Tibial artery (tissue), 4 donors: ENCODE measurements around the gene IYD.
A peak's percentile ranks its signal among the peaks of the same experiment; 100 is the strongest.

Source experiments
- DNase-seq, 2 donors: peaks; one replicate each; pipeline ENCODE4 v3.0.0-alpha.2; 2019
- H3K27ac ChIP-seq, 2 donors: fragments of 200-600 bp; sonication (generic) in 1 of 2; 1 replicate in 1 of 2; 2 replicates in 1 of 2; pipeline ENCODE4 v1.5.1; 2018 to 2019; ENCODE audit warnings: mild to moderate bottlenecking in 1 of 2
- H3K27me3 ChIP-seq, 2 donors: fragments of 200-600 bp; sonication (generic) in 1 of 2; one replicate each; pipeline versions ENCODE4 v1.5.1 to v1.6.0; 2016 to 2019
- H3K36me3 ChIP-seq, 3 donors: fragments of 200-600 bp; sonication (generic) in 2 of 3; one replicate each; pipeline ENCODE4 v1.5.1; 2016 to 2019; ENCODE audit warnings: mild to moderate bottlenecking in 2 of 3
- H3K4me1 ChIP-seq, 4 donors: fragments of 200-600 bp; sonication (generic) in 2 of 4; 1 replicate in 3 of 4; 2 replicates in 1 of 4; pipeline ENCODE4 v1.5.1; 2016 to 2019
- H3K4me3 ChIP-seq, 2 donors: fragments of 200-600 bp; sonication (generic) in 1 of 2; 1 replicate in 1 of 2; 2 replicates in 1 of 2; pipeline ENCODE4 v1.5.1; 2018 to 2019; ENCODE audit warnings: mild to moderate bottlenecking in 2 of 2
- H3K9me3 ChIP-seq, 3 donors: fragments of 200-600 bp; sonication (generic) in 1 of 3; one replicate each; pipeline ENCODE4 v1.5.1; 2016 to 2019
- intact Hi-C: fragments of 100-400 bp; cut with DNase I; formaldehyde crosslinking; loops from one replicate; pipeline ENCODE4 v1.15.0; 2023; ENCODE audit warnings: low total_unique reads
- TF ChIP-seq, protein P1 (sequence below), 2 experiments: fragments of 200-600 bp in 1 of 2; fragments of 450-650 bp in 1 of 2; IDR thresholded peaks; one replicate each; pipeline ENCODE4 v1.5.1; 2017 to 2019; ENCODE audit warnings: antibody characterized with exemption in 2 of 2, mild to moderate bottlenecking in 1 of 2, moderate library complexity in 1 of 2

Gene IYD

DNA sequence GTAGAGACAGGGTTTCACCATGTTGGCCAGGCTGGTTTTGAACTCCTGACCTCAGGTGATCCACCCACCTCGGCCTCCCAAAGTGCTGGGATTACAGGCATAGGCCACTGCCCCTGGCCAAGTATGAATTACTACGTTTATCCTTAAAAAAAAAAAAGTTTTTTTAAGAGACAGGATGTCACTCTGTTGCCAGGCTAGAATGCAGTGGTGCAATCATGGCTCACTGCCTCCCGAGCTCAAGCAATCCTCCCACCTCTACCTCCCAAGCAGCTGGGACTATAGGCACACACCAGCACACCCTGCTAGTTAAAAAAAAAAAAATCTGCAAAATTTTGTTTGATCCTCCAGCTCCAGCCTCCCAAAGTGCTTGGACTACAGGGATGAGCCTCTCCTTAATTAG lies 23.1 kb downstream of the IYD start:
- Histone ChIP-seq H3K4me3 (no peak overlapping the region), H3K27me3 (peaks cover 0 to 3% of the 10 kb centered on the region in 2 donors), H3K36me3 (no peaks in the 10 kb centered on the region), H3K4me1 (no peaks in the 10 kb centered on the region), H3K27ac (no peak overlapping the region), H3K9me3 (no peaks in the 10 kb centered on the region)
- no peak for DNase-seq
- intact Hi-C loops = loop anchor here (5.0 kb wide), 1 partner anchor 310 kb away; no protein-coding TSS in a partner anchor
- TF ChIP-seq, protein P1, sequence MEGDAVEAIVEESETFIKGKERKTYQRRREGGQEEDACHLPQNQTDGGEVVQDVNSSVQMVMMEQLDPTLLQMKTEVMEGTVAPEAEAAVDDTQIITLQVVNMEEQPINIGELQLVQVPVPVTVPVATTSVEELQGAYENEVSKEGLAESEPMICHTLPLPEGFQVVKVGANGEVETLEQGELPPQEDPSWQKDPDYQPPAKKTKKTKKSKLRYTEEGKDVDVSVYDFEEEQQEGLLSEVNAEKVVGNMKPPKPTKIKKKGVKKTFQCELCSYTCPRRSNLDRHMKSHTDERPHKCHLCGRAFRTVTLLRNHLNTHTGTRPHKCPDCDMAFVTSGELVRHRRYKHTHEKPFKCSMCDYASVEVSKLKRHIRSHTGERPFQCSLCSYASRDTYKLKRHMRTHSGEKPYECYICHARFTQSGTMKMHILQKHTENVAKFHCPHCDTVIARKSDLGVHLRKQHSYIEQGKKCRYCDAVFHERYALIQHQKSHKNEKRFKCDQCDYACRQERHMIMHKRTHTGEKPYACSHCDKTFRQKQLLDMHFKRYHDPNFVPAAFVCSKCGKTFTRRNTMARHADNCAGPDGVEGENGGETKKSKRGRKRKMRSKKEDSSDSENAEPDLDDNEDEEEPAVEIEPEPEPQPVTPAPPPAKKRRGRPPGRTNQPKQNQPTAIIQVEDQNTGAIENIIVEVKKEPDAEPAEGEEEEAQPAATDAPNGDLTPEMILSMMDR (IDR thresholded peaks at IDR 0.05) = no peak

DNA sequence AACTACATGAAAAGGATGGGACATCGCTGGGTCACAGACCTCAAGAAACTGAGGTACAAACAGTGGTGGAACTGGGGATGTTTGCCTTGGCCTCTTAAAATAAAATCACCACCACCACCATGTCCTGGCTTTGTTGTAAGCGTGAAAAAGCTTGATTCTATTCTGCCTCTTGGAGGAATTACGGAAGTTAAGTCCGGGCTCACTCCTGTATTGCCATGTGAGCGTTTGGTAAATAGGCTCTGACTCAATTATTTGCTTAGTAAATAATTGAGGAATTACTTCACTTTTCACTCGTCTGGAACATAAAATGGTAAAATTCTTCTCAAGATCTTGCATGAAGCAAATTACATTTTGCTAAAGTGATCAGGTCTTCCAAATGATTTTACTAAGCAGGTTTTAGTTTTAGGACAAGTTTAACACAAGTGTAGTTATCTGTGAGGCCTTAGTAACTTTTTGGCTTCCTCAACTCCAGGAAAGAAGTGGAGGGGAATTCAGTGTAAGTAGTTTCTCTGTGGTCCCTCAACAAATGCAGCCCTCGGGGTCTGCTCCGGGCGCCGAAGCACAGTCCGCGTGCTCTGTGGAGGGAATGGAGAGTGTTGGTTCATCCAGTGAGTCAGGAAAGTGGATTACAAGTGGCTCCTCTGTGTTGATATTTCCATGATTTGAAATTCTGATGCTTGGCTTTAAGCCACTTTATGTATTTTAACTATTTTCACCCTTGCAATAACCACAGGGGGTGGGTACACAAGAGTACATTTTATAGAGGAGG lies 23.8 kb downstream of the IYD start:
- TF ChIP-seq, protein P1 (IDR thresholded peaks at IDR 0.05) = no peak
- Histone ChIP-seq H3K36me3 (no peaks in the 10 kb centered on the region), H3K4me1 (no peaks in the 10 kb centered on the region), H3K4me3 (no peak overlapping the region), H3K27ac (no peak overlapping the region), H3K27me3 (peaks cover 0 to 3% of the 10 kb centered on the region in 2 donors), H3K9me3 (no peaks in the 10 kb centered on the region)
- DNase-seq = no peak
- intact Hi-C loops = loop anchor here (5.0 kb wide), 1 partner anchor 310 kb away; no protein-coding TSS in a partner anchor

DNA sequence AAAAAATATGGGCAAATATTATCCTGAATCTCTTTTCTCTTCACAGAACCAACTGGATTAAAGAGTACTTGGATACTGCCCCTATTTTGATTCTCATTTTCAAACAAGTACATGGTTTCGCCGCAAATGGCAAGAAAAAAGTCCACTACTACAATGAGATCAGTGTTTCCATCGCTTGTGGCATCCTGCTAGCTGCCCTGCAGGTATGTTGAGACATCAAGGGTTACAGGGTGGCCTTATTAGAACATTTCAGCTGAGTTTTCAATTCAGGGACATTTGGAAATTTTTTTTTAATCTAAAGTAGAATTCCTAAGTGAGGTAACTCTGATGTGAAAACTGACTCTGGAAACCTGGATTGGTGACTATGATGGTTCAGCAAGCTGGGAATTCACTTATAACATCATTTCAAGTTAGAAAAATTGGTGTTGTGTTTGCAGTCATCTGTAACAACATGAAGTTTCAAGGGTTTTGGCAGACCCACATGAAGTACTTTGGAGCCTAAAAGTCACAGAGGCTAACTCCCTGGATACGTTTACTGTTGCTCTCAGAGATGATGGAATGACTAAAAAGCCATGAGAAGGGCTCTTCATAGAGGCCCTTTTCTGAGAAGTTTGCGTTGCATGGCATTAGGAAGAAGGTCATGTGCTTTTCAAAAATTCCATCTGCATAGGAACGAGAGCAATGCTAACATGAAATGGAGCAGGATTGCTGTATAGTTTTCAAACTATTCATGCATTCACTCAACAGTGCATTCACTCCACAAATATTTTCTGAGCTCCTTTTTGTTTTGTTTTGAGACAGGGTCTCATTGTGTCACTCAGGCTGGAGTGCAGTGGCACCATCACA lies 25.5 kb downstream of the IYD start:
- Histone ChIP-seq H3K4me1 (no peaks in the 10 kb centered on the region), H3K9me3 (no peaks in the 10 kb centered on the region), H3K27me3 (peaks cover 0 to 3% of the 10 kb centered on the region in 2 donors), H3K27ac (no peak overlapping the region), H3K36me3 (no peaks in the 10 kb centered on the region), H3K4me3 (no peak overlapping the region)
- intact Hi-C loops = loop anchor here (5.0 kb wide), 1 partner anchor 312 kb away; no protein-coding TSS in a partner anchor
- TF ChIP-seq, protein P1 (IDR thresholded peaks at IDR 0.05) = no peak
- DNase-seq = no peak

DNA sequence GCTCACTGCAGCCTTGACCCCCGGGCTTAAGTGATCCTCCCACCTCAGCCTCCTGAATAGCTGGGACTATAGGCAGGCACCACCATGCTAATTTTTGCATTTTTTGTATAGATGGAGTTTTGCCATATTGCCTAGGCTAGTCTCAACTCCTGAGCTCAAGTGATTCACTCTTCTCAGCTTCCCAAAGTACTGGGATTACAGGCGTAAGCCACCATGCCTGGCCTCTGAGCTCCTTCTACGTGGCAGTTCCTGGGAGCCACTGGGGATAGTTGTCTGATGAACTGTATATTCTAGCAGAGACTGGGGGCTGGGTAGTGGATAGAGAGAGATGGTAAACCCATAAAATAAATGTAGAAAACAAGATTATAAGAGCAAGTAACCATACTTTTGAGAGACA lies 26.1 kb downstream of the IYD start:
- Histone ChIP-seq H3K27me3 (peaks cover 0 to 3% of the 10 kb centered on the region in 2 donors), H3K4me3 (no peak overlapping the region), H3K36me3 (no peaks in the 10 kb centered on the region), H3K27ac (no peak overlapping the region), H3K9me3 (no peaks in the 10 kb centered on the region), H3K4me1 (no peaks in the 10 kb centered on the region)
- TF ChIP-seq, protein P1 (IDR thresholded peaks at IDR 0.05) = no peak
- intact Hi-C loops = loop anchor here (5.0 kb wide), 2 partner anchors 313 to 323 kb away; no protein-coding TSS in a partner anchor
- no peak for DNase-seq

DNA sequence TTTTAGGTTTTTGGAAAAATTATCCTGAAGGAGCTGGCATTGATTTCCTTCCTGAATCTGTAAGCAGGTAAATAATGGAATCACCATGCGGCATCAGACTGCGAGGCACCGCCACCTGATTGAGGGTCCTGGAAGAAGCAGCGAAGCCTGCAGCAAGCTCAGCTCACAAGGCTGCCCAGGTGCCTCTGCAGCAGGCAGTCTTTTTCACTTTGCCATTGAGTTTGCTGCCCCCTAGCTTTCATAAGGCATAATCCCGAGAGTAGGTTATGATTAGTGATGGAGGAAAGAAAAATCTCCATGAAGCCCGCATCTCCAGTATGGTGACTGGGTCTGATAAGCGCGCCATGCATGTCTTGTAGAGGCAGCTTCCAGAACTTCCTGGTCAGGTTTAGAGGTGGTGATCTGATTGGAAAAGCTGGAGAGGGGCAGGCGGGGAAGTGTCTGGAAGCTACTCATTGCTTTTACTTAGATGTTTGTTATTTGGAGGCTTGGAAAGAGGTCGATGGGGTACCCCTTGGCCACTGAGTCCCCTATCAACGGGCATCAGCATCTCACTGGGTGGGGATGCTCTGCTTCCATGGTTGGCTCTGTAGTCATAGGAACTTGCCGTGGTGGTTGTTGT lies 26.7 kb downstream of the IYD start:
- H3K27ac ChIP-seq = no peak overlapping the region
- peak in 1 of 2 donors; percentile 33 for DNase-seq
- no peak overlapping the region for H3K4me3 ChIP-seq
- intact Hi-C loops = loop anchor here (5.0 kb wide), 1 partner anchor 323 kb away; no protein-coding TSS in a partner anchor
- no peaks in the 10 kb centered on the region for H3K4me1 ChIP-seq
- H3K9me3 ChIP-seq = no peaks in the 10 kb centered on the region
- TF ChIP-seq, protein P1 (IDR thresholded peaks at IDR 0.05) = peak; percentile 57 to 60
- H3K27me3 ChIP-seq = peaks cover 0 to 3% of the 10 kb centered on the region in 2 donors
- H3K36me3 ChIP-seq = no peaks in the 10 kb centered on the region
